ENCODE results near the gene C2orf49.

C2orf49 gene

GRCh38 chr2:105337122-105338019 lies at the start of gene C2orf49:
Gene C2orf49, plus strand, starts transcription at chr2:105337540. Its CDS starts 48 bp downstream, at chr2:105337588.
- DNase-seq (ENCODE audit: low read depth): peak; percentile 89

GRCh38 chr2:105287692-105288091 lies 49.6 kb upstream of the C2orf49 start:
- DNase-seq (ENCODE audit: low read depth): peak; percentile 2

- no peak for DNase-seq (ENCODE audit: low read depth)
Measured at GRCh38 chr2:105288133-105288532, 49.2 kb upstream of the C2orf49 start.

- DNase-seq (ENCODE audit: low read depth): no peak
Measured at GRCh38 chr2:105290981-105291660, 46.2 kb upstream of the C2orf49 start.

GRCh38 chr2:105291981-105292380 lies 45.4 kb upstream of the C2orf49 start:
- no peak for DNase-seq (ENCODE audit: low read depth)

GRCh38 chr2:105294046-105294445 lies 43.3 kb upstream of the C2orf49 start:
- no peak for DNase-seq (ENCODE audit: low read depth)

GRCh38 chr2:105294844-105295481 lies 42.4 kb upstream of the C2orf49 start:
- no peak for DNase-seq (ENCODE audit: low read depth)

GRCh38 chr2:105296017-105296611 lies 41.2 kb upstream of the C2orf49 start:
- DNase-seq (ENCODE audit: low read depth): no peak

GRCh38 chr2:105297216-105297615 lies 40.1 kb upstream of the C2orf49 start:
- DNase-seq (ENCODE audit: low read depth): no peak

- no peak for DNase-seq (ENCODE audit: low read depth)
Measured at GRCh38 chr2:105298017-105298416, 39.3 kb upstream of the C2orf49 start.

GRCh38 chr2:105299290-105299689 lies 38.0 kb upstream of the C2orf49 start:
- no peak for DNase-seq (ENCODE audit: low read depth)

- no peak for DNase-seq (ENCODE audit: low read depth)
Measured at GRCh38 chr2:105301646-105302045, 35.7 kb upstream of the C2orf49 start.

GRCh38 chr2:105307146-105307545 lies 30.2 kb upstream of the C2orf49 start:
- DNase-seq (ENCODE audit: low read depth): no peak

- no peak for DNase-seq (ENCODE audit: low read depth)
Measured at GRCh38 chr2:105307550-105307949, 29.8 kb upstream of the C2orf49 start.

- no peak for DNase-seq (ENCODE audit: low read depth)
Measured at GRCh38 chr2:105307962-105308361, 29.4 kb upstream of the C2orf49 start.

- DNase-seq (ENCODE audit: low read depth): no peak
Measured at GRCh38 chr2:105308382-105309146, 28.8 kb upstream of the C2orf49 start.

- no peak for DNase-seq (ENCODE audit: low read depth)
Measured at GRCh38 chr2:105309147-105309545, 28.2 kb upstream of the C2orf49 start.

- no peak for DNase-seq (ENCODE audit: low read depth)
Measured at GRCh38 chr2:105313877-105314276, 23.5 kb upstream of the C2orf49 start.

GRCh38 chr2:105315314-105315713 lies 22.0 kb upstream of the C2orf49 start:
- DNase-seq (ENCODE audit: low read depth): no peak

GRCh38 chr2:105317937-105318336 lies 19.4 kb upstream of the C2orf49 start:
- no peak for DNase-seq (ENCODE audit: low read depth)

- DNase-seq (ENCODE audit: low read depth): no peak
Measured at GRCh38 chr2:105320651-105321215, 16.6 kb upstream of the C2orf49 start.

Measured in activated T-cell treated with anti-CD3 and anti-CD28 coated beads for 24 hours (primary cell).